ENCODE data around the gene GLT8D2. TPM values are rescaled to one million over a fixed set of nuclear protein-coding genes. Genes with fewer than 3 reads are reported as not detected.

GLT8D2 gene, protein sequence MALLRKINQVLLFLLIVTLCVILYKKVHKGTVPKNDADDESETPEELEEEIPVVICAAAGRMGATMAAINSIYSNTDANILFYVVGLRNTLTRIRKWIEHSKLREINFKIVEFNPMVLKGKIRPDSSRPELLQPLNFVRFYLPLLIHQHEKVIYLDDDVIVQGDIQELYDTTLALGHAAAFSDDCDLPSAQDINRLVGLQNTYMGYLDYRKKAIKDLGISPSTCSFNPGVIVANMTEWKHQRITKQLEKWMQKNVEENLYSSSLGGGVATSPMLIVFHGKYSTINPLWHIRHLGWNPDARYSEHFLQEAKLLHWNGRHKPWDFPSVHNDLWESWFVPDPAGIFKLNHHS
- 40.3 TPM for total RNA-seq

GRCh38 chr12:104049903-104050356 is at the start of gene GLT8D2:
GLT8D2 (minus strand) TSS chr12:104050187; CDS start chr12:104019648, 30,539 bp downstream.
- peak; percentile 92 for DNase-seq

- DNase-seq: no peak
Observed at GRCh38 chr12:104097954-104098353, 48.0 kb upstream of the GLT8D2 start.

DNA sequence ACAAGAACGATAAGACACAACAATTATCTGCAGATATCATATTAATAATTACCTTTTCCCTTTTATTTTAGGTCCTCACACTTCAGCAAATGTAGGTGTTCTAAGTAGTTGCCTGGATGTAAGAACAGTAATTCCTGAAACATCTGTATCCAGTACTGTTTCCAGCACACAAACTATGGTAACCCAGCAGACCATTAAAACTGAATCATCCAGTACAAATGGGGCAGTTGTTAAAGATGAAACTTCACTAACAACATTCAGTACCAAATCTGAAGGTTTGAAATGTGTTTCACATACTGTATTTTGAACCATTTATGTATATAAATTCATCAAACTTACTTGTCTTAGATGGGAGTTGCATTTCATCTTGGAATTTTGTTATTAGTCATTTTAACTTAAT is 45.3 kb upstream of the GLT8D2 start:
- DNase-seq: no peak

DNA sequence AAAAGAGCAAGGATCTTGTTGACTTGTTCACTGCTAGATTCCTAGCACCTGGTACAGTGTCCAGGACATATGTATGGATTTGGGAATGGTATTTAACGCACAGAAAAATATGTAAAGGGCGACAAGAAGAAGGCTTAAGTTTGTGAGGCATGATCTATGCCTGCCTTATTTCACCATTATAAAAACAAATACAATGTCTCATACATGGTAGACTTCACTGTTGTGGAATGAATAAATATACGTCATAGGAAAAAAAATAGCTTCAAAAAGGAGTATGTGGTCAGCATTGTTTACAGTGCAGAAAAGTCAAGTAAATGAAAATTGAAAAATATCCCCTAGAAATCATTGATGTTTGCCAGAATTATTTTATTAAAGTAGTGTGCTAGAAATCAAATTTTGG is 44.3 kb upstream of the GLT8D2 start:
- no peak for DNase-seq

GRCh38 chr12:104091136-104091535 is 41.1 kb upstream of the GLT8D2 start:
- no peak for DNase-seq

DNA sequence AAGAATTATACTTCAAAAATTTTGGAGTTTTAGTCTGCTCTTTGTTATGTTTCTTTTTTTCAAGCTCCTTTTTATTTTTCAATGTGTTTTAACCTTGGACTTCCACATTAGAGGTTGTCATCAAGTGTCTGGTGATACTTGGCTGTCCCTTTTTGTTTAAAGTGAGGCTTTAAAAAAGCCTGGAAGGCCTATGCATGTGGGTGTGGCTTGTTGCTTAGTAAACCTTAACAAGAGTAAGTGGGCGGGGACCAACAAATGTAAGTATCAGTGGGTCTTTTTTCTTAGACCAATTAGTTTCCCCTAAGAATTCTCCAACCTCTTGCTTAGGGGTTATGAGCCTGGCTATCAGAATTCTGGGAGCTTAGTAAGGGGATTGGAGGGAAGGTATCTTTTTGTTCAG is 40.7 kb upstream of the GLT8D2 start:
- no peak for DNase-seq

GRCh38 chr12:104083769-104084475 is 33.9 kb upstream of the GLT8D2 start:
- no peak for DNase-seq

- DNase-seq: no peak
Observed at GRCh38 chr12:104080764-104081163, 30.8 kb upstream of the GLT8D2 start.

- DNase-seq: no peak
Observed at GRCh38 chr12:104079024-104079423, 29.0 kb upstream of the GLT8D2 start.

DNA sequence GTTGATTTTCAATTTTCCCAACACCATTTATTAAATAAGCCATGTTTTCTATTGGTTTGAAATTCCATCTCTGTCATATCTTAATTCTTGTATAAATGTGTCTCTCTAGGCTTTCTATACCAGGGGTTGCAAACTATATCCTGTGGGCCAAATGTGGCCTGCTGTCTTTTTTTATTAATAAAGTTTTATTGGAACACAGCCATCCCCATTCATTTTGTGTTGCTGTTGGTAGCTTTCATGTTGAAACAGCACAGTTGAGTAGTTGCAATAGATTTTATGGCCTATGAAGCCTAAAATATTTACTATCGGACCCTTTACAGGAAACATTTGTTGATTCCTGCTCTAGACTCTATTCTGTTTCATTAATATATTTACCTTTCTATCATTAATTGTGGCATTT is 23.7 kb upstream of the GLT8D2 start:
- DNase-seq: no peak

DNA sequence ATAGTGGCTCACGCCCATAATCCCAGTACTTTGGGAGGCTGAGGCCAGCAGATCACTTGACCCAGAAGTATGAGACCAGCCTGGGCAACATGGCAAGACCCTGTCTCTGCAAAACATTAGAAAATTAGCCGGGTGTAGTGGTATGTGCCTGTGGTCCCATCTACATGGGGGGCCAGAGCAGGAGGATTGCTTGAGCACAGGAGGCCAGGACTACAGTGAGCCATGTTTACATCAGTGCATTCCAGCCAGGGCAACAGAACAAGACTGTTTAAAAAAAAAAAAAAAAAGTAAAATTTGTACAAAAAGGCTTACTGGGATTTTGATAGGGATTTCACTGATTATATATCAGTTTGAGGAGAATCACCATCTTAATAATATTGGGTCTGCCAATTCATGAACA is 22.1 kb upstream of the GLT8D2 start:
- no peak for DNase-seq

- DNase-seq: peak; percentile 34
Observed at GRCh38 chr12:104064842-104065427, 14.9 kb upstream of the GLT8D2 start.

- peak; percentile 97 for DNase-seq
Observed at GRCh38 chr12:104064031-104064841, 14.2 kb upstream of the GLT8D2 start, which contains the start of gene HCFC2. HCFC2 (plus strand) TSS chr12:104064531; CDS start chr12:104064561, 30 bp downstream.

- DNase-seq: no peak
Observed at GRCh38 chr12:104063712-104064030, 13.7 kb upstream of the GLT8D2 start.

DNA sequence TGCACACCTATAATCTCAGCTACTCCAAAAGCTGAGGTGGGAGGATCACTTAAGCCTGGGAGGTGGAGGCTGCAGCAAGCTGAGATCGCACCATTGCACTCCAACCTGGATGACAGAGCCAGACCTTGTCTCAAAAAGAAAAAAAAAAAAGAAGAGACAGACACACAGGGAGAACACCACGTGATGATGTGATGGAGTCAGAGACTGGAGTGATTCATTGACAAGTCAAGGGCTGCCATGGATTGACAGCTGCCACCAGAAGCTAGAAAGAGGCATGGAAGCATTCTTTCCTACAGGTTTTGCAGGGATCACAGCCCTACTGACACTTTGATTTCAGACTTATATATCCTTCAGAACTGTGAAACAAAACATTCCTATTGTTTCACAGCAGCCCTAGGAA is 10.8 kb upstream of the GLT8D2 start:
- no peak for DNase-seq

DNA sequence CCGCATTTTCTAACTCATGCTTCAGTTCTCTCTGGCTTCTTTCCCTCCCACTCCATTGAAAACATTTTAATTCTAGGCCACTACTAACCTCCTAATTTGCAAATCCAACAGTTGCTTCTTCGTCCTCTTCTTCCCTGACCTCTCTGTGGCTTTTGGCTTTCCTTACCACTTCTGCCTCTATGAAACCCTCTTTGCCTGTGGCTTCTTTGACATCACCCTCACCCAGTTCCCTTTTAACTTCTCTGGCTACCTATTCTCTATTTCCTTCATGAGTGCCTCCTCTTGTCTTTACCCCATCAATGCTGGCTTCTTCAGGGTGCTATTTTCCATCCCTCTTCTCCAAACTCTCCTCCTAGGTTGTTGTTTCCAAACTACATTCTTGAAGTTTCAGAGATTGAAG is 10.0 kb upstream of the GLT8D2 start:
- no peak for DNase-seq

DNA sequence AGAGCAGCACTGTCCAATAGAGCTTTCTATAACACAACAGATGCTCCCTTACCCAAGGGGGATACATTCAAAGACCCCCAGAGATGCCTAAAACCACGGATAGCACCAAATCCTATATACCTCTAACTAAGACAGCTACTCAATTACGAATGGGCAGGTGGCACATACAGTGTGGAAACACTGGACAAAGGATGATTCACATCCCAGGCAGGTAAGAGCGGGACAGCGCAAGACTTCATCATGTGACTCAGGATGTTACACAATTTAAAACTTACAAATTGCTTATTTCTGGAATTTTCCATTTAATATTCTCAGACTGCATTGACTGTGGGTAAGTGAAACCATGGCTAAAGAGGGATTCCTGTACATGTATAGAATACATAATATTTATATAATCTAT is 8.8 kb upstream of the GLT8D2 start:
- DNase-seq: no peak

DNA sequence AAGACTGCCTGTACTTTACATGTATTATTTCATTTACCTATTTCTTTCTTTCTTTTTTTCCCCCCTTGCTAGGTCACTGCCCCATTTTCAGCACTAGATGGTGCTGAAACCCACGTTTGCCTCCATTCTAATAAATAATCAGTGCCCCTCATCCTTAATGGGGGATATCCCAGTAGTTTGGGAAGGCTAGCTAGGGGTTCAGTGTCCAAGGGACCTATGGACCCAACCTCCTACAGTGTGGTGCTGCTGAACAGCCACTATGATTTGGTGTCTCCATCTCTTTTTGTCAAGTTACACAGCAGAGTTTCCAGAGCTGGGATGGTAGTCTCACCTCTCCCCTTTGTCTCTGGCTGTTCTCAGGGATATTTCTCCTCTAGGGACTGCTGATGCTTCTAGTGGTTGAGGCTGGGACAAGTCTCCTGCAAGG is 7.8 kb upstream of the GLT8D2 start:
- no peak for DNase-seq

GRCh38 chr12:104056419-104056972 is 6.5 kb upstream of the GLT8D2 start:
- peak; percentile 46 for DNase-seq

- DNase-seq: peak; percentile 94
Observed at GRCh38 chr12:104055686-104056388, 5.8 kb upstream of the GLT8D2 start.

DNA sequence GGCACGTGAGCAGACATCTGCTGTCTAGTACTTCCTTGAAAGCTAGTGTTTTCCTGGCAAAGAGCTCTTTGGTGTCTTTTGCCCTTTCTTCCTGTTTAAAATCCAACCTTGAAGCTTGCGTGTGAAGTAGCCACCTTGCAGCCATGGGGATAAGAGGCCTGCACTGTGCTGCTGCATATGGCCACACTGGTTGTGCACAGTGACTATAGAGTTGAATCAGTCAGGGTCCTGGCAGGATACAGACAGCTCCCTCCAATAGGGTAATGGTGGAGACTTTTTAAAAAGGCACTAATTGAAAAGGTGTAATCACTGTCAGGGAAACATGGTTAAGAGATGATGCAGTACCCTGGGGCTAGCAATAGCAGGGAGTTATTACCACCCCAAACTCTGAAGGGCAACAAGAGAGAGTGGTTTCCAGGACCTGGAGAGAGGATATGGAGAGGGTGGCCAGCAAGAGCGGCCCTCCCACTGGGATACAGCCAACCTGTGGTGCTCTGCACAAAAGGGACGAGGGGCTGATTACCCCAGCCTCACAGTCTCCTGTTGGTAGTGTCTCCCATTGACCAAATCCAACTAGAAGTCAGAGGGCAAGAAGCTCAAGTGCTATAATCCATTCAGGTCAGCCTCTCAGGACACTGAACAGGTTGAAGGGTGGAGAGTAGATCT is 4.8 kb upstream of the GLT8D2 start:
- DNase-seq: no peak

All from tongue (tissue), 2 donors.